ENCODE measurements around the gene ATG16L2.
A peak's percentile ranks its signal among the peaks of the same experiment; 100 is the strongest.
"Not testable (repeated sequence)": the region's sequence is repeated elsewhere in the genome, so short reads cannot be mapped to it uniquely, and the experiment has no call there.

The ATG16L2 gene

GRCh38 chr11:72779495-72780128, 34.6 kb upstream of the ATG16L2 start:
- no peak for DNase-seq

- no peak for DNase-seq
These were observed 33.7 kb upstream of the ATG16L2 start for GRCh38 chr11:72780296-72781062.

- no peak for DNase-seq
These were observed 33.2 kb upstream of the ATG16L2 start for GRCh38 chr11:72781063-72781312.

GRCh38 chr11:72781313-72782080, 32.7 kb upstream of the ATG16L2 start:
- no peak for DNase-seq

- no peak for DNase-seq
These were observed 31.9 kb upstream of the ATG16L2 start for GRCh38 chr11:72782081-72782920.

- DNase-seq, result no peak
These were observed 30.9 kb upstream of the ATG16L2 start for GRCh38 chr11:72783144-72783905.

GRCh38 chr11:72784662-72785061, 29.5 kb upstream of the ATG16L2 start:
- DNase-seq, result no peak

GRCh38 chr11:72786305-72787215, 27.7 kb upstream of the ATG16L2 start:
- no peak for DNase-seq

- DNase-seq, result no peak
These were observed 26.8 kb upstream of the ATG16L2 start for GRCh38 chr11:72787216-72788104.

- no peak for DNase-seq
These were observed 26.0 kb upstream of the ATG16L2 start for GRCh38 chr11:72788241-72788640.

- DNase-seq, result no peak
These were observed 24.6 kb upstream of the ATG16L2 start for GRCh38 chr11:72789493-72790131.

- DNase-seq, result not testable (repeated sequence)
These were observed 23.0 kb upstream of the ATG16L2 start for GRCh38 chr11:72791228-72791627.

GRCh38 chr11:72792437-72793021, 21.7 kb upstream of the ATG16L2 start:
- DNase-seq, result no peak

GRCh38 chr11:72793076-72793424, 21.2 kb upstream of the ATG16L2 start:
- DNase-seq, result no peak

GRCh38 chr11:72793425-72794367, 20.5 kb upstream of the ATG16L2 start, which contains the start of gene STARD10:
Gene STARD10 (minus strand): TSS chr11:72794047. CDS start chr11:72781181, 12,866 bp downstream.
- DNase-seq, result peak; percentile 94

- DNase-seq, result no peak
These were observed 15.8 kb upstream of the ATG16L2 start for GRCh38 chr11:72798361-72798760.

GRCh38 chr11:72799441-72799840, 14.8 kb upstream of the ATG16L2 start:
- no peak for DNase-seq

GRCh38 chr11:72802822-72803221, 11.4 kb upstream of the ATG16L2 start:
- DNase-seq, result no peak
